ENCODE results near the gene CD24. TPM values are rescaled to one million over a fixed set of nuclear protein-coding genes. Genes with fewer than 3 reads are reported as not detected.
"Not testable (repeated sequence)": the region's sequence is repeated elsewhere in the genome, so short reads cannot be mapped to it uniquely, and the experiment has no call there.

The CD24 gene
- polyA plus RNA-seq, 3 donors, result 902 to 1,282 (median 1,220) TPM

DNA sequence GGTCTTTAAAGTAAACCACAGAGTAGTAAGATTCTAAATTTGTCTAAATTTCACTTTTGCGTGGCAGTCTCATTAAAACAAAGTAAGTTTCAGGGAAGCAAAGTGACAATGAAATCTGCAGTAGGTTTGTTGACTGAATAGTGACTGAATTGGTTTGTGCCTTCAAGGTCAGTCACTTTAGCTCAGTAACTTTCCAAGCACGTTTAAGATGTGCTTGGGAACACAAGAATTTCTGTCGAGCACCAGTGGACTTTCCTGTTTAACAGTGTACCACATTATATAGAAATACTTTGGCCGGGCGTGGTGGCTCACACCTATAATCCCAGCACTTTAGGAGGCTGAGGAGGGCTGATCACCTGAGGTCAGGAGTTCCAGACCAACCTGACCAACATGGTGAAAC lies 1.7 kb upstream of the CD24 start:
- DNase-seq (ENCODE audit: extremely low read depth in 1 of 11, low read depth in 9 of 11, low spot score in 4 of 11), result peak in 1 of 11 donors; percentile 47

DNA sequence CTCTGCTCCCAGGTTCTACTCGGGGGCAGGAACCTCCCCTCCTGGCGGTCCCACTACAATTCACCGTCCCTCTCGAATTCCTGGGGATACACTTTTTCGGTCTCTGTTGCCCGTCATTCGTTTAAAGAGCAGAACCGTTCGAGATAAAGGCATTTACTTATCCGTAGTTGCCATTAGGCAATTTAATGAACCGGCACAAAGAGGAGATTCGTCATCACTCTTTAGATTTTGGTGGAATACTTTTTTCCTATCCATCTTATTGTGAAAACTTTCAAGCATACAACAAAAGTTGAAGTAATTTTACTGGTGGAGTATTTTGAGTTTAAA lies 1.2 kb upstream of the CD24 start:
- peak in 4 of 11 donors; percentile 27 to 37 (median 30) for DNase-seq (ENCODE audit: extremely low read depth in 1 of 11, low read depth in 9 of 11, low spot score in 4 of 11)

DNA sequence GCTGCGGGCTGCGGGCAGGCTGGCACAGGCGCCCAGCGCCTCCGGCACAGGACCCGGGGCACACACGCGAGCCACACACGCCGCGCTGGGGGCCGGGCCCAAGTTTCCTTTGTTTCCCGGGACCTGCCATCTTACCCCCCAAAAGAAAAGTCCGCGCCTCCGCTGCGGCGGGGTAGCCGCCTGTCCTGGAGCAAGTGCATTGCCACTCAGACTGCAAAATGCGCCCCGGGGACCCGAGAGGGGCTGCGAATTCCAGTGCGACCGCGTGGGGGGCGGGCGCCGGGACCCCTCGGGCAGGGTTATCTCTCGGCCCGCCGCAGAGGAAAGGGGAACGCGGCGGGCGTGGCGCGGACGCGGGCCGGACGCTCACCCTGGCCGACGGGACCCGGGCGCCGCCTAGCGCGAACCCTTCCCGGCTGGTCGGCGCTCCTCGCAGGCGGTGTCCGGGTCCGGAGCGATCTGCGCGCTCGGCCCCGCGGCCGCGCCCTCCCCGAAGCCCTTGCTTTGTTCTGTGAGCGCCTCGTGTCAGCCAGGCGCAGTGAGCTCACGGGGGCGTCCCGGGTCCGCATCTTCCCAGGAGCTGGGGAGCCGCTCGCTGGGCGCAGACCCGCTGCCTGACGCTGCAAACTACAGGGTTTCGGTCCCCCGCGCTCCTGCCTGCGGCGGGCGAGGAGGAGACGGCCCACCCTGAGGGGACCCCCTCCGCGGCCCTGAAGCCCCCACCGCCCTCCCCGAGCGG lies 639 bp upstream of the CD24 start:
- DNase-seq (ENCODE audit: extremely low read depth in 1 of 11, low read depth in 9 of 11, low spot score in 4 of 11), result peak in 4 of 11 donors; percentile 38 to 54 (median 45)

GRCh38 chr6:106973836-106974335 lies 643 bp downstream of the CD24 start:
- DNase-seq (ENCODE audit: extremely low read depth in 1 of 11, low read depth in 9 of 11, low spot score in 4 of 11), result peak in 2 of 11 donors; percentile 32 to 40

DNA sequence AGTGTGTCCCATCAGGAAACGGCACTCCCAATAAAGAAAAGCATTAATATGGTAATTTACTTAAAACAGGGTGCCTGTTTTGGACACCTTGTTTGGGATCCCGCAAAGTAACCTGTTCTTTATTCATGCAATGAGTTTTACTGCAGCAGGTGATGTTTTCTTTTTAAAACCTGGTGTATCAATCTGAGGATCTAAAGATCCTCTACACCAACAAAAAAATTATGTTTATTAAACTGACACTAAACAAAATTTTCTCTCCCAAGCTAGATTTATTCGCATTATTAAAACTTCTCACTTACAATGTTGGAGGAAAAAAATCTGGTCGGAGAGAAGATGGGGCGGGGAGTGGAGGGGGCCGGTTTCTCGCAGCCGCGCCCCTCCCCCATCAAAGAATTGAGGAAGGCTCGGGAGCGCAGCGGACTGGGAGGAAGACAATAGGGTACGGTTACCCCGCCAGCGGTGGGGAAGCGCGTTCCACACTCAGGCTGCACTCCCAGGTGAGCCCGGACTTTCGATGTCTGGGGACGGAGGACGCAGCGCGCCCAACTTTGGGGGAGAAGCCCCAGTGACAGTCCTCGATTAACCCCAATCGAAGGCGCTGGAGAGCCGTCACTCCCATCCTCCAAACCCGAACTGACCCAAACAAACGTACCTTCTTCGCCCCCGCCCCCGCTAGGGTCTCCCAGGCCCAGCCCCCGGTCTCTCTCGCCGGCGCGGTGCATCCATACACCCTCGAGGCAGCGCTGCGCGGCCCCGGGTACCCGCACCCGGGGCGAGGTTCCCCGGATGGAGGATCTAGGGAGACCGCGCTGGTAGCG lies 1.3 kb downstream of the CD24 start:
- DNase-seq (ENCODE audit: extremely low read depth in 1 of 11, low read depth in 9 of 11, low spot score in 4 of 11), result peak in 2 of 11 donors; percentile 43 to 45

- peak in 4 of 11 donors; percentile 20 to 32 (median 26) for DNase-seq (ENCODE audit: extremely low read depth in 1 of 11, low read depth in 9 of 11, low spot score in 4 of 11)
Observed at GRCh38 chr6:106972500-106972899, 2.0 kb downstream of the CD24 start.

DNA sequence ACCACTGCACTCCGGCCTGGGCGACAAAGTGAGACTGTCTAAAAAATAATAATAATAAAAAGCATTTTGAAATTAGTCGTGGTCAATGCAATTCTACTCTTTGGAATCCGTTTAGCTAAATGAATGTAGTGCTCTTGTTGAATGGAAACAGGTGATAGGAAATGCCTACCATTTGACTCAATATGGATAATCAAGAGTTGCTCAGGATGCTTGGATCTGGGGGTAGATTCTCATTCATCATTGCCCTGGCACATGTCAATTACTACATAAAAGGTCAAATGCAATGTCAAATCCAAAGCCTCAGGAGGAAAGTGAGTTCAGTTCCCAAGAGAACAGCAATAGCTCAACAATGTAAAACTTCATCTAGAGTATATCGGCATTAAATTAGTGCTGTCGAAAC lies 3.8 kb downstream of the CD24 start:
- DNase-seq (ENCODE audit: extremely low read depth in 1 of 11, low read depth in 9 of 11, low spot score in 4 of 11), result not testable (repeated sequence)

- no peak for DNase-seq (ENCODE audit: extremely low read depth in 1 of 11, low read depth in 9 of 11, low spot score in 4 of 11)
Observed at GRCh38 chr6:106967936-106968555, 6.5 kb downstream of the CD24 start.

DNA sequence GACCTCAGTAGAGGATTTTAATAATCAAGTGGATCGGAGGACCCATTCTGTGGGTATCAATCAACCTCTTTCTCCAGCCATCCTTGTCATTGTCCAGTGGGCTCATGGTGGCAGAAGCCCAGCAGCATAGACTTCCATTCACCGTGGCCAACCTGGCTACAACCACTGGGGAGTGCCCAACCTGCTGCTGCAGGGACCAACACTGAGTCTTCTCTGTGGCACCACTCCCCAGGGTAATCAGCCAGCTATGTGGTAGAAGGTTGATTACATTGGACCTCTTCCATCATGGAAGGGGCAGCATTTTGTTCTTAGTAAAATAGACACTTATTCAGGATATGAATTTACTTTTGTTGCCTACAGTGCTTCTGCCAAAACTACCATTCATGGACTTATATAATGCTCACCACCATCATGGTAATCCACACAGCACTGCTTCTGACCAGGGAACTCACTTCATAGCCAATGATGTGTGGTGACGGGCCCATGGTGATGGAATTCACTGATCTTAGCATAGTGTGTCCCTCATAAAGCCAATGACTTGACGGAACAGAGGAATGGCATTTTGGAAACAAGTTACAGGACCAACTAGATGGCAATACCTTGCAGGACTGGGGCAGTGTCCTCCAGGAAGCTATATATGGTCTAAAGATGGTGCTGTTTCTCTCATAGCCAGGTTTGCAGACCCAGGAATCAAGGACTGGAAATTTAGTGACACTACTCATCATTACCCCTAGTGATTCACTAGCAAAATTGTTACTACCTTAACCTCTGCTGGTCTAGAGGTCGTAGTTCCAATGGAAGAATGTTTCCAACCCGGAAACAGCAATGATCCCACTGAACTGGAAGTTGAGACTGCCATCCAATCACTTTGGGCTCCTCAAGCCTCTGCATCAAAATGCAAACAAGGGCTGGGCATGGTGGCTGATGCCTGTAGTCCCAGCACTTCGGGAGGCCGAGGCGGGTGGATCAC lies 7.6 kb downstream of the CD24 start:
- DNase-seq (ENCODE audit: extremely low read depth in 1 of 11, low read depth in 9 of 11, low spot score in 4 of 11), result no peak

DNA sequence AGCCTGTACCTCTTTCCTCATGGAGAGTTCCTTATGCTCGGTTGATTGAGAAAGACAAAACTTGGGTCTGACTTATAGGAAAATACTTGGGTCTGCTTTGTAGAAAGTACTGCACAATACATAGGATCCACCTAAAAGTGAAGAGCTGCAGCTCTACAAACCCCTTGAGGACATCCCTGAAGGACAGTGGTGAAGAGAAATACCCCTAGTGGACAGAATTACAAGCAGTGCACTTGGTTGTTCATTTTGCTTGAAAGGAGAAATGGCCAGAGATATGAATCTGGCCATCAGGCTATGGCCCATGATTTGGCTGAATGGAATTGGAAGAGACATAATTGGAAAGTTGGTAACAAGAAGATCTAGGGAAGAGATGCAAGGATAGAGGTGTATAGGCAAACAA lies 8.3 kb downstream of the CD24 start:
- no peak for DNase-seq (ENCODE audit: extremely low read depth in 1 of 11, low read depth in 9 of 11, low spot score in 4 of 11)

- DNase-seq (ENCODE audit: extremely low read depth in 1 of 11, low read depth in 9 of 11, low spot score in 4 of 11), result no peak
Observed at GRCh38 chr6:106964954-106965353, 9.6 kb downstream of the CD24 start.

- DNase-seq (ENCODE audit: extremely low read depth in 1 of 11, low read depth in 9 of 11, low spot score in 4 of 11), result no peak
Observed at GRCh38 chr6:106964099-106964498, 10.4 kb downstream of the CD24 start.

DNA sequence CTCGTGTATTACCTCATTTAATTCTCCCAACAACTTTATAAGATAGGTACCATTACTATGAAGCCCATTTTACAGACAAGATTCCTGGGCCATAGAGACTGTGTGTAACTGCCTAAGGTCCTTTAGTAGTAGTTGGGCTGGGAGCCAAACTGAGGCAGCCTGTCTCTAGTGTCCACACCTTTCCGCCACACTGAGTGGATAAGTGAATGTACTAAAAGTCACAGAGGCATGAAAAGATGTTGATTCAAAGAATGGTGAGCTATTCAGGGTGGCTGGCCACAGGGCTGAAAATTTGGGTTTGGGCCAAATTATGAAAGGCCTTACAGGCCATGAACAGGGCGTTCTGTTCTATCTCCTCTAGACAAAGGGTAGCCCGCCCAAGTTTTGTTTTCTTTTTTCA lies 11.0 kb downstream of the CD24 start:
- DNase-seq (ENCODE audit: extremely low read depth in 1 of 11, low read depth in 9 of 11, low spot score in 4 of 11), result no peak

DNA sequence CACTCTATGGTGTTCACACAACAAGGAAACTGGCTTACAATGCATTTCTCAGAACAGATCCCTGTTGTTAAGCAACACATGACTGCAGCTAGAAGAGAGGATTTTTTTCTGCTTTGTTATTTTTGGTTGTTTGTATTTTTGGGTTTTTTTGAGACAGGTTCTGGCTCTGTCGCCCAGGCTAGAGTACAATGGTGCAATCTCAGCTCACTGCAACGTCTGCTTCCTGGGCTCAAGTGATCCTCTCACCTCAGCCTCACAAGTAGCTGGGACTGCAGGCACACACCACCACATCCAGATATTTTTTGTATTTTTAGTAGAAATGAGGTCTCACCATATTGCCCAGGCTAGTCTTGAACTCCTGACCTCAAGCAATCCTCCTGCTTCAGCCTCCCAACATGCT lies 12.7 kb downstream of the CD24 start:
- no peak for DNase-seq (ENCODE audit: extremely low read depth in 1 of 11, low read depth in 9 of 11, low spot score in 4 of 11)

GRCh38 chr6:106961136-106961535 lies 13.4 kb downstream of the CD24 start:
- DNase-seq (ENCODE audit: extremely low read depth in 1 of 11, low read depth in 9 of 11, low spot score in 4 of 11), result no peak

GRCh38 chr6:106959985-106960384 lies 14.5 kb downstream of the CD24 start:
- no peak for DNase-seq (ENCODE audit: extremely low read depth in 1 of 11, low read depth in 9 of 11, low spot score in 4 of 11)

DNA sequence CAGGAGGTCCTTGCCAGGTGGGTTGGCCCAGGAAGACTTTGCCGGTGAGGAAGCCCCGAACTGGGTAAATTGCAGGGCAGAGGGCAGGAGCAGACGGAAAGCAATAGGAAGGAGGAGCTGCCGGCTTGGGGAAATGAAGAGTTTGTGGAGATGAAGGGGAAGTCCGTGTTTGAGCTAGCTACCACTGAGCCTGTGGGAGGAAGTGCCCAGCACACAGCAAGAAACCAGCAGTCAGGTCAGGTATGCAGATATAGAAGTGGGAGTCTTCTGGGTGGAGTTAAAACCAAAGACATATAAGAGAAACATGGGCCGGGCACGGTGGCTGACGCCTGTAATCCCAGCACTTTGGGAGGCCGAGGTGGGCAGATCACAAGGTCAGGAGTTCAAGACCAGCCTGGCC lies 34.7 kb downstream of the CD24 start:
- DNase-seq (ENCODE audit: extremely low read depth in 1 of 11, low read depth in 9 of 11, low spot score in 4 of 11), result no peak

DNA sequence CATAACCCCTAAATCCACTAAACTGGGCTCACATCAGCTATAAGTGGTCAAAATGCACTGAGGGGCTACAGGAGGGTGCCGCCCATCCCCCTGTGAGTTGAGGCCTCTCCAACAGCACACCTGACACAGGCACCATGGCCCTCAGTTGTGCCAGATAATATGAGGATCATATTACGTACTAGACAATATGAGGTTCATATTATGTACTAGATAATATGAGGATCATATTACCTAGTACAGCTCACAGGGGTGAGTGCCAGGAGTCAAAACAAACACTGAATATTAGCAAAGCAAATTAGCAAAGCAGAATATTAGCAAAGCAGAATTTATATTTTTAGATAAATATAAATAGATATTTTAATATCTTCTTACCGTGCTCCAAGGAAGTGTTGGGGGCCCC lies 35.3 kb downstream of the CD24 start:
- no peak for DNase-seq (ENCODE audit: extremely low read depth in 1 of 11, low read depth in 9 of 11, low spot score in 4 of 11)
